Type B pancreatic cell (in vitro differentiated cells): Measurements from ENCODE around the gene GCK. TPM values are rescaled to one million over a fixed set of nuclear protein-coding genes. Genes with fewer than 3 reads are reported as not detected.
A peak's percentile ranks its signal among the peaks of the same experiment; 100 is the strongest.

Experiments
- DNase-seq: peaks from one replicate; pipeline ENCODE4 v3.0.0; 2021; ENCODE audit warnings: mixed read lengths; ENCODE audit not compliant: unreplicated experiment; ENCODE audit errors: extremely low spot score
- H3K27ac Mint-ChIP-seq: 2 replicates; pipeline ENCODE4 v1.8.0; 2021; ENCODE audit warnings: mild to moderate bottlenecking, mixed read lengths
- H3K27me3 Mint-ChIP-seq: 2 replicates; pipeline ENCODE4 v1.8.0; 2021; ENCODE audit warnings: mixed read lengths
- H3K36me3 Mint-ChIP-seq: 2 replicates; pipeline ENCODE4 v1.8.0; 2021; ENCODE audit warnings: mixed read lengths
- H3K4me1 Mint-ChIP-seq: one replicate; pipeline ENCODE4 v1.8.0; 2021; ENCODE audit warnings: mixed read lengths; ENCODE audit not compliant: unreplicated experiment
- H3K4me3 Mint-ChIP-seq: 2 replicates; pipeline ENCODE4 v1.8.0; 2021; ENCODE audit warnings: mild to moderate bottlenecking, mixed read lengths
- H3K9me3 Mint-ChIP-seq: 2 replicates; pipeline ENCODE4 v1.8.0; 2021; ENCODE audit warnings: mixed read lengths
- CTCF ChIP-seq: fragments of 200-600 bp; sonication (generic); conservative IDR thresholded peaks from 2 replicates; pipeline ENCODE4 v1.5.0; 2021; ENCODE audit warnings: antibody characterized with exemption, mild to moderate bottlenecking
- total RNA-seq: library from RNA; stranded (reverse); gene quantifications from 2 replicates; pipeline ENCODE4 v1.2.1, GENCODE V29; 2021; ENCODE audit warnings: low replicate concordance

The GCK gene
- total RNA-seq, 1 donor from 2014 or later = 5.6 TPM

DNA sequence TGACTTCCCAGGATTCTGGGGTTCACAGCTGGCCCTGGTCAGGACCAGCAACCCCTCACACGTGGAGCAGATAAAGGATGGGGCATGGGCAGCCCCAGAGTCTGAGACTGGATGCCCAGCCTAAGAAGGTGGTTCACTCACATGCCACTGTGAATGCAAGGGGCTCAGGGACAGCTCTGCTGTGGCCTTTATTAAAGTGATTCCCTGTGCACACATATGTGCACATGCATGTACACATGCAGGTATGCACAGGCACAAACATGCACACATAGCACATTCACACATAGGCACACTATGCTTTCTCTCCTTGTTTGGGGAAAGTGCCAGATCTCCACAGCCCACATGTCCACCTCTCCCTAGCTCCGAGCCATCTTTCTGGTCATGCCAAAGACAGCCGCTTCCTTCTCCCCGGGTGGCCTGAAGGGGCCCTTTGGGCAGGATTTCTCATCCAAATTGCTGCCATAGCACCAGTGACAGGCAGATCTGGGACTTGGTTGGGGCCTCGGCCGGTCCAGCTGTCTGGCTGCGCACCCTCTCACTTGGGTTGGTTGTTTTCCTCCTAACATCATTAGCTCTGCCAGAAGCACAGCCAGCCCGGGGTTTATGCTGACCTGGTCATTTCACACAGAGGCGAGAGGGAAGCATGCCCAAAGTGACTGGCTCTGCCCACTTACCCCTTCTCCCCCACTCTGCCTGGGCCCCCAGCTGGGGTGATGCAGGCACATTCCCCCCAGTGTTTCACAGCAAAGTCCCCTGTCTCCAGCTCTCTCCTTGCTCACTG, 1.4 kb downstream of the GCK start:
- Mint-ChIP-seq H3K36me3 (no peaks in the 10 kb centered on the region), H3K4me1 (peaks cover 6% of the 10 kb centered on the region), H3K27ac (peak overlapping the region; percentile 50), H3K4me3 (peak overlapping the region; percentile 45), H3K27me3 (peaks cover 5% of the 10 kb centered on the region), H3K9me3 (no peaks in the 10 kb centered on the region)
- no peak for TF ChIP-seq CTCF
- no peak for DNase-seq

- H3K9me3 Mint-ChIP-seq = peaks cover 4% of the 10 kb centered on the region
- H3K27ac Mint-ChIP-seq = peak overlapping the region; percentile 35
- peaks cover 6% of the 10 kb centered on the region for H3K4me1 Mint-ChIP-seq
- H3K36me3 Mint-ChIP-seq = no peaks in the 10 kb centered on the region
- H3K4me3 Mint-ChIP-seq = no peak overlapping the region
- no peak for DNase-seq
- peaks cover 8% of the 10 kb centered on the region for H3K27me3 Mint-ChIP-seq
- TF ChIP-seq CTCF = no peak
Observed at GRCh38 chr7:44186736-44187135, 2.5 kb downstream of the GCK start.

DNA sequence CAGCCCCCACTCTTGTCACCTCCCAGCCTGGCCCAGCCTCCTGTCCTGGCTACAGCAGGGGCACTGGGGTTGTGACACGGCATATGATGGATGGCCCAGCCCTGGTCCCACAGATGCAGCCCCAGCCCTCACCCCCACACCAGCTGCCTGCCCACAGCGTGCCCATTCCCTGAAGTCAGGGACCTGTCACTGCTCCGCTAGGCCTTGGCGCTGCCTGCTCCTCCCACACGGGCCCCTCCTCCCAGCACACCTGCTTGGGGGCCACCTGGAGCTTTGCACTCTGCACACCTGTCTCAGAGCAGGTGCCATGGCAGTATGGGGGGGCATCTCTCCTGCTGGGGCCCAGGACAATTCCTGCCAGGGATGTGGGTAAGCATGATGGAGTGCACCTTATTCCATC, 3.5 kb downstream of the GCK start:
- no peak overlapping the region for H3K27ac Mint-ChIP-seq
- no peak overlapping the region for H3K4me3 Mint-ChIP-seq
- H3K4me1 Mint-ChIP-seq = peaks cover 6% of the 10 kb centered on the region
- no peak for TF ChIP-seq CTCF
- peaks cover 4% of the 10 kb centered on the region for H3K9me3 Mint-ChIP-seq
- DNase-seq = no peak
- no peaks in the 10 kb centered on the region for H3K36me3 Mint-ChIP-seq
- peaks cover 3% of the 10 kb centered on the region for H3K27me3 Mint-ChIP-seq

DNA sequence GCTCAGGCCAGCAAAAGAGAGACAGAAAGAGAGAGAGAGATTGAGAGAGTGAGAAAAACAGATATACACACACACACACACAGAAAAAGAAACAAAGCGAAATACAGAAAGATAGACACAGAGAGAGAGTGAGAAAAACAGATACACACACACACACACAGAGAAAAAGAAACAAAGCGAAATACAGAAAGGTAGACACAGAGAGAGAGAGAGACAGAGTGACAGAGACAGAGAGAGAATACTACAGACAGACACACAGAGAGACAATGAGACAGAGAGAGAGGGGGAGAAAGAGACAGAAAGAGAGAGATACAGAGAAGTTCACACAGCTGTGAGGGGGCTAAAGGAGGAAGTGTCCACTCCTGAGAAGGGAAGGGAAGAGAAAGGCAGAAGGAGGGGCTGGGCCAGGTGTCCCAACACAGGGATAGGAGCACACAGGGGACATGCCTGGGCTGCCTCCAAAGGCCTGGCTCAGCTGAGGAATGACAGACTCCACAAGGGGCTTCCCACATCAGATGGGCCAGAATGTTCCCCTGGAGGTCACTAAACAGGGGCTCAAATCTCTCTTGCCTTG, 4.3 kb downstream of the GCK start:
- H3K27me3 Mint-ChIP-seq = peaks cover 3% of the 10 kb centered on the region
- H3K4me3 Mint-ChIP-seq = peak overlapping the region; percentile 4
- peak overlapping the region; percentile 68 for H3K27ac Mint-ChIP-seq

GRCh38 chr7:44184206-44184872, 4.9 kb downstream of the GCK start:
- H3K4me3 Mint-ChIP-seq = peak overlapping the region; percentile 4
- peaks cover 5% of the 10 kb centered on the region for H3K27me3 Mint-ChIP-seq
- H3K9me3 Mint-ChIP-seq = peaks cover 4% of the 10 kb centered on the region
- no peaks in the 10 kb centered on the region for H3K36me3 Mint-ChIP-seq
- no peak for DNase-seq
- peak overlapping the region; percentile 68 for H3K27ac Mint-ChIP-seq
- H3K4me1 Mint-ChIP-seq = peaks cover 6% of the 10 kb centered on the region
- TF ChIP-seq CTCF = no peak

More for the DNA sequence above, 4.3 kb downstream of the GCK start:
- H3K9me3 Mint-ChIP-seq = peaks cover 4% of the 10 kb centered on the region
- H3K36me3 Mint-ChIP-seq = no peaks in the 10 kb centered on the region
- DNase-seq = no peak
- H3K4me1 Mint-ChIP-seq = peaks cover 6% of the 10 kb centered on the region
- TF ChIP-seq CTCF = no peak
